Measurements from ENCODE around the gene SKI.

DNA sequence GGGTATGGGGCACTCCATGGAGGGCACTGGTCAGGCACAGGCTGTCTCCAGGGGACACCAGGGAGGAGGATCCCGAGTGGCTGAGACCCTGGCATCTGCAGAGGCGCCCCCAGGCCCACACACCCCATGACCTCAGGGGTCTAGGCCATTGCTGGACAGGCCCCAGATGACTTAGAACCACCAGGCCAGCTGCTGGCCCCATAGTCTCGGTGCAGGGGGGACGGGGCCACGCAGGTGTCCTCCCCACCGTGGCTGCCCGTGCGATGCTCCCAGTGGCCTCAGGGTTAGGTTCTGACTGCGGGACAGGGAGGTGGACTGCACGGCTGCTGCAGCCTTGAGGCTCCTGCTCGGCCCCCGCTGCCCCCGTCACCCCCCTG lies 119.3 kb downstream of the SKI start:
- TF ChIP-seq, protein P1, sequence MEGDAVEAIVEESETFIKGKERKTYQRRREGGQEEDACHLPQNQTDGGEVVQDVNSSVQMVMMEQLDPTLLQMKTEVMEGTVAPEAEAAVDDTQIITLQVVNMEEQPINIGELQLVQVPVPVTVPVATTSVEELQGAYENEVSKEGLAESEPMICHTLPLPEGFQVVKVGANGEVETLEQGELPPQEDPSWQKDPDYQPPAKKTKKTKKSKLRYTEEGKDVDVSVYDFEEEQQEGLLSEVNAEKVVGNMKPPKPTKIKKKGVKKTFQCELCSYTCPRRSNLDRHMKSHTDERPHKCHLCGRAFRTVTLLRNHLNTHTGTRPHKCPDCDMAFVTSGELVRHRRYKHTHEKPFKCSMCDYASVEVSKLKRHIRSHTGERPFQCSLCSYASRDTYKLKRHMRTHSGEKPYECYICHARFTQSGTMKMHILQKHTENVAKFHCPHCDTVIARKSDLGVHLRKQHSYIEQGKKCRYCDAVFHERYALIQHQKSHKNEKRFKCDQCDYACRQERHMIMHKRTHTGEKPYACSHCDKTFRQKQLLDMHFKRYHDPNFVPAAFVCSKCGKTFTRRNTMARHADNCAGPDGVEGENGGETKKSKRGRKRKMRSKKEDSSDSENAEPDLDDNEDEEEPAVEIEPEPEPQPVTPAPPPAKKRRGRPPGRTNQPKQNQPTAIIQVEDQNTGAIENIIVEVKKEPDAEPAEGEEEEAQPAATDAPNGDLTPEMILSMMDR (IDR thresholded peaks at IDR 0.05): no peak
- no peak for TF ChIP-seq EZH2 (IDR thresholded peaks at IDR 0.05; ENCODE audit: borderline replicate concordance, insufficient read depth, low read depth, low read length, poor library complexity, severe bottlenecking)

All from B cell (primary cell).